H1 (cell line): ENCODE measurements around the gene AARSD1. TPM values are rescaled to one million over a fixed set of nuclear protein-coding genes. Genes with fewer than 3 reads are reported as not detected.

ENCODE experiments used
- CTCF ChIA-PET: fragments of 300-600 bp; sonication (Branson Sonifier 250); formaldehyde crosslinking; loops from one replicate; lab custom pipeline; 2021; ENCODE audit not compliant: partially characterized antibody; lab: Charles Lee
- POLR2A ChIA-PET: fragments of 300-600 bp; sonication (Branson Sonifier 250); formaldehyde crosslinking; loops from one replicate; lab custom pipeline; 2021; ENCODE audit warnings: inconsistent platforms; ENCODE audit not compliant: partially characterized antibody; lab: Charles Lee
- DNase-seq, 2 experiments: peaks; one replicate each; pipeline versions ENCODE4 v3.0.0 to v3.0.0-alpha.2; 2010 to 2022; ENCODE audit warnings: low spot score in 2 of 2, low read depth in 1 of 2, mixed read lengths in 1 of 2
- FAIRE-seq: peaks from 2 replicates; lab custom pipeline; 2011; peaks lifted over from hg19 to GRCh38; lab: Jason Lieb, UNC
- H2AFZ ChIP-seq: 2 replicates; pipeline ENCODE4 v1.8.1; 2012; ENCODE audit warnings: low read length, inconsistent platforms
- H2AK5ac ChIP-seq: 2 replicates; pipeline ENCODE4 v1.6.1; 2013; ENCODE audit warnings: low read depth, low read length
- H2BK120ac ChIP-seq: replicated peaks from 2 replicates; pipeline ENCODE3; 2013; ENCODE audit warnings: low read depth, low read length, inconsistent platforms
- H2BK12ac ChIP-seq: 2 replicates; pipeline ENCODE4 v1.6.1; 2013; ENCODE audit warnings: low read depth, low read length
- H2BK15ac ChIP-seq: 2 replicates; pipeline ENCODE4 v1.6.1; 2013; ENCODE audit warnings: low read length
- H2BK20ac ChIP-seq: 2 replicates; pipeline ENCODE4 v1.6.1; 2013; ENCODE audit warnings: low read length
- H2BK5ac ChIP-seq: 2 replicates; pipeline ENCODE4 v1.6.1; 2013; ENCODE audit warnings: low read depth, low read length
- H3K14ac ChIP-seq: 2 replicates; pipeline ENCODE4 v1.6.1; 2013; ENCODE audit warnings: inconsistent platforms; ENCODE audit not compliant: insufficient read length
- H3K18ac ChIP-seq: 2 replicates; pipeline ENCODE4 v1.6.1; 2013; ENCODE audit warnings: low read length; ENCODE audit errors: extremely low read depth
- H3K23ac ChIP-seq: 2 replicates; pipeline ENCODE4 v1.6.1; 2013; ENCODE audit warnings: inconsistent platforms; ENCODE audit not compliant: insufficient read length
- H3K23me2 ChIP-seq: 2 replicates; pipeline ENCODE4 v1.6.1; 2013; ENCODE audit warnings: low read depth, low read length
- H3K27ac ChIP-seq: 2 replicates; pipeline ENCODE4 v1.6.1; 2011; ENCODE audit warnings: low read depth, low read length, inconsistent platforms
- H3K27me3 ChIP-seq, 4 experiments: replicated peaks in 1 of 4; 1 replicate in 1 of 4; 2 replicates in 3 of 4; pipeline versions ENCODE4 v1.6.1 to v1.8.1; 2011 to 2013; ENCODE audit warnings: low read length in 3 of 4, mild to moderate bottlenecking in 3 of 4, inconsistent platforms in 2 of 4, mixed read lengths in 2 of 4, moderate library complexity in 1 of 4; ENCODE audit not compliant: control insufficient read depth in 3 of 4, insufficient read depth in 3 of 4; ENCODE audit errors: extremely low read depth in 1 of 4
- H3K36me3 ChIP-seq, 4 experiments: 2 replicates each; pipeline versions ENCODE4 v1.6.1 to v1.8.1; 2011 to 2013; ENCODE audit warnings: mild to moderate bottlenecking in 4 of 4, low read length in 3 of 4, moderate library complexity in 2 of 4, control low read depth in 1 of 4, inconsistent platforms in 1 of 4; ENCODE audit not compliant: insufficient read depth in 4 of 4, control insufficient read depth in 2 of 4
- H3K4ac ChIP-seq: replicated peaks from 2 replicates; pipeline ENCODE3; 2013; ENCODE audit warnings: low read length, low read depth, mixed read lengths, inconsistent platforms; ENCODE audit not compliant: insufficient read length
- H3K4me1 ChIP-seq, 4 experiments: replicated peaks in 1 of 4; 1 replicate in 1 of 4; 2 replicates in 3 of 4; pipeline versions ENCODE4 v1.6.1 to v1.8.1; 2011 to 2013; ENCODE audit warnings: low read length in 3 of 4, inconsistent platforms in 2 of 4, mixed read lengths in 1 of 4; ENCODE audit not compliant: insufficient read depth in 4 of 4, control insufficient read depth in 3 of 4
- H3K4me2 ChIP-seq, 2 experiments: 2 replicates each; pipeline versions ENCODE4 v1.6.1 to v1.8.1; 2011 to 2013; ENCODE audit warnings: low read depth in 2 of 2, low read length in 2 of 2, control low read depth in 1 of 2, inconsistent platforms in 1 of 2, mild to moderate bottlenecking in 1 of 2; ENCODE audit not compliant: insufficient read depth in 1 of 2
- H3K4me3 ChIP-seq, 4 experiments: fragments of 200-600, 300-600 bp in 1 of 4; sonication (generic), shearing (Covaris generic), sonication (Bioruptor Twin) in 1 of 4; 2 replicates each; pipeline versions ENCODE4 v1.5.1 to v1.8.1; 2011 to 2016; ENCODE audit warnings: low read length in 4 of 4, low read depth in 3 of 4, control low read depth in 2 of 4, inconsistent platforms in 2 of 4, mild to moderate bottlenecking in 2 of 4, mixed read lengths in 1 of 4, moderate library complexity in 1 of 4; ENCODE audit not compliant: insufficient read depth in 2 of 4; ENCODE audit errors: extremely low read depth in 1 of 4
- H3K56ac ChIP-seq: replicated peaks from 2 replicates; pipeline ENCODE3; 2013; ENCODE audit warnings: low read depth, mild to moderate bottlenecking, mixed read lengths, low read length, inconsistent platforms; ENCODE audit not compliant: insufficient read length
- H3K79me1 ChIP-seq: 2 replicates; pipeline ENCODE4 v1.6.1; 2013; ENCODE audit warnings: low read depth, low read length, control low read depth
- H3K79me2 ChIP-seq, 2 experiments: 2 replicates each; pipeline versions ENCODE4 v1.6.1 to v1.8.1; 2012 to 2013; ENCODE audit warnings: low read length in 2 of 2, mild to moderate bottlenecking in 2 of 2, inconsistent platforms in 1 of 2; ENCODE audit not compliant: insufficient read depth in 2 of 2, control insufficient read depth in 1 of 2
- H3K9ac ChIP-seq, 4 experiments: replicated peaks in 1 of 4; 1 replicate in 1 of 4; 2 replicates in 3 of 4; pipeline versions ENCODE4 v1.6.1 to v1.8.1; 2011 to 2013; ENCODE audit warnings: low read depth in 3 of 4, low read length in 3 of 4, control low read depth in 2 of 4, mild to moderate bottlenecking in 2 of 4, moderate library complexity in 2 of 4, inconsistent platforms in 1 of 4; ENCODE audit errors: extremely low read depth in 1 of 4
- H3K9me3 ChIP-seq, 2 experiments: 2 replicates each; pipeline versions ENCODE4 v1.6.1 to v1.8.1; 2012 to 2013; ENCODE audit warnings: mild to moderate bottlenecking in 2 of 2, moderate library complexity in 2 of 2, control low read depth in 1 of 2, inconsistent platforms in 1 of 2, low read depth in 1 of 2, low read length in 1 of 2, mixed read lengths in 1 of 2; ENCODE audit not compliant: insufficient read depth in 2 of 2
- H4K20me1 ChIP-seq, 2 experiments: replicated peaks in 1 of 2; 2 replicates each; pipeline versions ENCODE3 to v1.8.1; 2011 to 2013; ENCODE audit warnings: inconsistent platforms in 2 of 2, low read length in 2 of 2, mild to moderate bottlenecking in 1 of 2; ENCODE audit not compliant: insufficient read depth in 2 of 2, control insufficient read depth in 1 of 2
- H4K5ac ChIP-seq: 2 replicates; pipeline ENCODE4 v1.6.1; 2013; ENCODE audit warnings: low read length, low read depth, mixed read lengths, inconsistent platforms; ENCODE audit not compliant: insufficient read length
- H4K8ac ChIP-seq: 2 replicates; pipeline ENCODE4 v1.8.0; 2013; ENCODE audit warnings: mild to moderate bottlenecking, moderate library complexity, low read length, inconsistent platforms; ENCODE audit not compliant: insufficient read depth; ENCODE audit errors: extremely low read depth
- H4K91ac ChIP-seq: replicated peaks from 2 replicates; pipeline ENCODE3; 2013; ENCODE audit warnings: low read length, mixed read lengths, inconsistent platforms; ENCODE audit not compliant: insufficient read length
- ATF2 ChIP-seq: IDR thresholded peaks from 2 replicates; pipeline ENCODE4 v1.6.1; 2012; ENCODE audit warnings: low read length, inconsistent platforms
- BRCA1 ChIP-seq: IDR thresholded peaks from 2 replicates; pipeline ENCODE4 v1.6.1; 2012; ENCODE audit warnings: low read depth, low read length, improper control_type of control experiment
- EP300 ChIP-seq, 2 experiments: IDR thresholded peaks; 1 replicate in 1 of 2; 2 replicates in 1 of 2; pipeline ENCODE4 v1.6.1; 2011 to 2012; ENCODE audit warnings: low read depth in 2 of 2, low read length in 2 of 2, mild to moderate bottlenecking in 2 of 2, borderline replicate concordance in 1 of 2, inconsistent platforms in 1 of 2, moderate library complexity in 1 of 2
- HDAC6 ChIP-seq: IDR thresholded peaks from one replicate; pipeline ENCODE4 v1.7.1; 2012; ENCODE audit warnings: low read depth, mild to moderate bottlenecking, inconsistent platforms, low read length, moderate library complexity
- JUND ChIP-seq: IDR thresholded peaks from 2 replicates; pipeline ENCODE4 v1.6.1; 2011; ENCODE audit warnings: mild to moderate bottlenecking, improper control_type of control experiment, low read length
- KDM5A ChIP-seq: fragments of 200-600 bp; IDR thresholded peaks from 2 replicates; pipeline ENCODE4 v1.7.1; 2012; ENCODE audit warnings: mild to moderate bottlenecking, low read length, inconsistent platforms, mixed read lengths
- SIN3A ChIP-seq, 2 experiments: IDR thresholded peaks in 1 of 2; conservative IDR thresholded peaks in 1 of 2; 2 replicates each; pipeline ENCODE4 v1.6.1; 2011 to 2012; ENCODE audit warnings: low read length in 2 of 2, improper control_type of control experiment in 1 of 2, low read depth in 1 of 2, mild to moderate bottlenecking in 1 of 2
- SIX5 ChIP-seq: IDR thresholded peaks from 2 replicates; pipeline ENCODE4 v1.6.1; 2011; ENCODE audit warnings: mild to moderate bottlenecking, low read depth, low read length
- WGBS, 2 experiments: shearing (Covaris generic) in 1 of 2; methylation state at CpG; one replicate each; pipeline versions ENCODE4 v1.1.6 to v1.1.7; 2013 to 2015; ENCODE audit warnings: low lambda C conversion rate in 2 of 2, mixed read lengths in 2 of 2, inconsistent platforms in 1 of 2, low coverage in 1 of 2, missing lambda C conversion rate in 1 of 2; ENCODE audit not compliant: insufficient replicate concordance in 2 of 2, insufficient coverage in 1 of 2, insufficient read length in 1 of 2; ENCODE audit errors: extremely low coverage in 1 of 2, missing lambda C conversion rate in 1 of 2; 5-methylcytosine and 5-hydroxymethylcytosine counted together
- polyA plus RNA-seq, 7 experiments: library from polyadenylated mRNA; depleted of rRNA in 3 of 7; stranded (reverse) in 5 of 7; unstranded in 2 of 7; fragments of >200 nt in 5 of 7; fragments of 200-250 nt in 2 of 7; gene quantifications; 1 replicate in 5 of 7; 2 replicates in 1 of 7; 4 replicates in 1 of 7; pipeline versions ENCODE4 v1.2.1 to v1.2.3, GENCODE V29; 2011 to 2013; ENCODE audit warnings: missing spikeins in 2 of 7, mixed read lengths in 2 of 7
- total RNA-seq: library from RNA; stranded (reverse); fragmentation: NEBNext Ultra II Directional; extraction: Animal tissue kit (Norgen Biotek cat#: 25700); gene quantifications from 2 replicates; pipeline ENCODE4 v1.2.1, GENCODE V29; 2021

AARSD1 gene
- total and polyA plus RNA-seq, 2 of the 8 experiments (the other 6 are each of a cell fraction or from before 2014, with no cell fraction given) = 51.5 to 58.8 TPM

GRCh38 chr17:42992872-42993271, 28.6 kb upstream of the AARSD1 start:
- CTCF ChIA-PET = no interaction called here
- H2BK5ac ChIP-seq = no peak overlapping the region
- H3K4me1 ChIP-seq = peaks cover 0 to 6% (median 0%) of the 10 kb centered on the region in 4 experiments; a peak in 2 of 7 replicates
- H3K79me1 ChIP-seq = no peaks in the 10 kb centered on the region
- no peak overlapping the region for H3K9ac ChIP-seq
- H4K8ac ChIP-seq = no peak overlapping the region
- H3K4me3 ChIP-seq = no peak overlapping the region
- DNase-seq (no peak), FAIRE-seq (no peak)
- TF ChIP-seq SIX5 (no peak), KDM5A (no peak), BRCA1 (no peak), HDAC6 (no peak), EP300 (IDR thresholded peaks at IDR 0.05; ENCODE audit: borderline replicate concordance in 1 of 2, low read depth in 2 of 2, low read length in 2 of 2) (no peak), SIN3A (conservative IDR thresholded peaks at IDR 0.05 in 1 of 2, IDR thresholded peaks at IDR 0.05 in 1 of 2; ENCODE audit: low read depth in 1 of 2, low read length in 2 of 2) (no peak), ATF2 (no peak), JUND (no peak)
- no peak overlapping the region for H2BK15ac ChIP-seq
- no peak overlapping the region for H3K56ac ChIP-seq
- no peak overlapping the region for H2BK120ac ChIP-seq
- H4K5ac ChIP-seq = no peak overlapping the region
- WGBS, 2 experiments = 94% methylated on average over 5 of the region's 5 CpGs; no CpG with 5 or more reads in 1 of the 2 experiments
- no peak overlapping the region for H3K23ac ChIP-seq
- POLR2A ChIA-PET = interaction anchor here (1.5 kb wide), 1 partner anchor 9 kb away, joined by 6 read pairs; no protein-coding TSS in a partner anchor
- no peaks in the 10 kb centered on the region for H3K23me2 ChIP-seq
- H2BK12ac ChIP-seq = no peak overlapping the region
- H2AFZ ChIP-seq = no peak overlapping the region
- peaks cover 0 to 6% of the 10 kb centered on the region in 2 experiments for H4K20me1 ChIP-seq
- H3K9me3 ChIP-seq = no peaks in the 10 kb centered on the region
- H3K4ac ChIP-seq = no peak overlapping the region
- no peak overlapping the region for H2AK5ac ChIP-seq
- peaks cover 17 to 37% (median 30%) of the 10 kb centered on the region in 4 experiments; a peak in 6 of 8 replicates for H3K36me3 ChIP-seq
- H3K18ac ChIP-seq = no peak overlapping the region
- H3K4me2 ChIP-seq = no peak overlapping the region
- no peaks in the 10 kb centered on the region for H3K79me2 ChIP-seq
- no peak overlapping the region for H3K14ac ChIP-seq
- H3K27ac ChIP-seq = no peak overlapping the region
- no peaks in the 10 kb centered on the region for H3K27me3 ChIP-seq
- no peak overlapping the region for H4K91ac ChIP-seq
- H2BK20ac ChIP-seq = no peak overlapping the region
